Endothelial cell of umbilical vein (primary cell): ENCODE data around the gene YPEL4. TPM values are rescaled to one million over a fixed set of nuclear protein-coding genes. Genes with fewer than 3 reads are reported as not detected.
A peak's percentile ranks its signal among the peaks of the same experiment; 100 is the strongest.

Source experiments
- BruUV-seq: library from RNA; stranded (reverse); fragments of 400-500 nt; replicated peaks from 2 replicates; lab custom pipeline; 2021; lab: Mats Ljungman, UMichigan
- CTCF ChIA-PET: fragments of 300-600, 350-600 bp; sonication (Branson Sonifier 250); formaldehyde crosslinking; loops from one replicate; lab custom pipeline; 2021; ENCODE audit warnings: antibody characterized with exemption, inconsistent platforms; lab: Charles Lee
- POLR2A ChIA-PET: fragments of 300-600, 350-600 bp; sonication (Branson Sonifier 250); formaldehyde crosslinking; loops from one replicate; lab custom pipeline; 2021; ENCODE audit warnings: antibody characterized with exemption, inconsistent platforms; lab: Charles Lee
- DNase-seq: peaks from one replicate; pipeline ENCODE4 v3.0.0-alpha.2; 2011; ENCODE audit warnings: low read depth, low spot score
- FAIRE-seq: peaks from 2 replicates; lab custom pipeline; 2011; peaks lifted over from hg19 to GRCh38; lab: Jason Lieb, UNC
- H2AFZ ChIP-seq: 2 replicates; pipeline ENCODE4 v1.6.0; 2012; ENCODE audit warnings: low read depth, low read length, control low read depth, inconsistent platforms
- H3K27ac ChIP-seq: 2 replicates; pipeline ENCODE4 v1.5.1; 2011; ENCODE audit warnings: low read depth, mild to moderate bottlenecking, control low read depth, low read length, moderate library complexity; ENCODE audit not compliant: insufficient read depth
- H3K27me3 ChIP-seq, 2 experiments: 2 replicates each; pipeline versions ENCODE4 v1.6.0 to v1.6.1; 2011; ENCODE audit warnings: low read length in 2 of 2, mixed read lengths in 1 of 2; ENCODE audit not compliant: control insufficient read depth in 2 of 2, insufficient read depth in 2 of 2
- H3K36me3 ChIP-seq, 2 experiments: 2 replicates in 1 of 2; 3 replicates in 1 of 2; pipeline ENCODE4 v1.5.1; 2011; ENCODE audit warnings: low read length in 2 of 2, mild to moderate bottlenecking in 1 of 2, moderate library complexity in 1 of 2; ENCODE audit not compliant: control insufficient read depth in 2 of 2, insufficient read depth in 2 of 2; ENCODE audit errors: extremely low read depth in 1 of 2
- H3K4me1 ChIP-seq: 3 replicates; pipeline ENCODE4 v1.5.1; 2011; ENCODE audit warnings: mild to moderate bottlenecking, low read length; ENCODE audit not compliant: control insufficient read depth, insufficient read depth; ENCODE audit errors: extremely low read depth
- H3K4me2 ChIP-seq: 2 replicates; pipeline ENCODE4 v1.6.1; 2011; ENCODE audit warnings: low read length, control low read depth, mixed read lengths; ENCODE audit not compliant: insufficient read depth
- H3K4me3 ChIP-seq, 3 experiments: fragments of 200-600 bp in 1 of 3; sonication (generic), shearing (Covaris generic) in 1 of 3; replicated peaks in 1 of 3; 2 replicates each; pipeline ENCODE4 v1.5.1; 2011 to 2016; ENCODE audit warnings: control low read depth in 3 of 3, low read length in 3 of 3, mild to moderate bottlenecking in 2 of 3, inconsistent platforms in 1 of 3, low read depth in 1 of 3, moderate library complexity in 1 of 3; ENCODE audit not compliant: insufficient read depth in 1 of 3
- H3K79me2 ChIP-seq: 2 replicates; pipeline ENCODE4 v1.6.0; 2012; ENCODE audit warnings: low read length, inconsistent platforms; ENCODE audit not compliant: control insufficient read depth, insufficient read depth
- H3K9ac ChIP-seq: replicated peaks from 2 replicates; pipeline ENCODE3; 2011; ENCODE audit warnings: low read length, control low read depth; ENCODE audit not compliant: insufficient read depth; ENCODE audit errors: extremely low read depth
- H3K9me1 ChIP-seq: replicated peaks from 3 replicates; pipeline ENCODE4 v1.6.0; 2011; ENCODE audit warnings: mild to moderate bottlenecking, low read length; ENCODE audit not compliant: control insufficient read depth, insufficient read depth; ENCODE audit errors: extremely low read depth
- H3K9me3 ChIP-seq: replicated peaks from 2 replicates; pipeline ENCODE4 v1.5.1; 2012; ENCODE audit warnings: low read length, inconsistent platforms; ENCODE audit not compliant: control insufficient read depth, insufficient read depth
- H4K20me1 ChIP-seq: replicated peaks from 2 replicates; pipeline ENCODE3; 2011; ENCODE audit warnings: mild to moderate bottlenecking, low read length; ENCODE audit not compliant: control insufficient read depth, insufficient read depth; ENCODE audit errors: extremely low read depth
- EZH2 ChIP-seq: IDR thresholded peaks from 2 replicates; pipeline ENCODE4 v1.6.1; 2012; ENCODE audit warnings: borderline replicate concordance, low read depth, mild to moderate bottlenecking, moderate library complexity, low read length, inconsistent platforms; ENCODE audit not compliant: severe bottlenecking
- FOS ChIP-seq: IDR thresholded peaks from 2 replicates; pipeline ENCODE4 v1.6.1; 2011; ENCODE audit warnings: mild to moderate bottlenecking, low read length, moderate library complexity, borderline replicate concordance; ENCODE audit not compliant: insufficient read depth
- GATA2 ChIP-seq: IDR thresholded peaks from 2 replicates; pipeline ENCODE4 v1.7.0; 2011; ENCODE audit warnings: low read depth, mild to moderate bottlenecking, moderate library complexity, mixed read lengths, low read length; ENCODE audit not compliant: insufficient read length, insufficient read depth
- JUN ChIP-seq: IDR thresholded peaks from 2 replicates; pipeline ENCODE4 v1.6.1; 2011; ENCODE audit warnings: borderline replicate concordance, low read depth; ENCODE audit not compliant: insufficient read length, insufficient read depth
- MYC ChIP-seq: IDR thresholded peaks from one replicate; pipeline ENCODE4 v1.6.1; 2011; ENCODE audit warnings: mild to moderate bottlenecking, low read depth, low read length
- POLR2A ChIP-seq: IDR thresholded peaks from 2 replicates; pipeline ENCODE4 v1.6.1; 2012; ENCODE audit warnings: low read depth, mild to moderate bottlenecking, control low read depth, low read length
- POLR2AphosphoS5 ChIP-seq: IDR thresholded peaks from 2 replicates; pipeline ENCODE4 v1.6.1; 2012; ENCODE audit warnings: low read depth, mild to moderate bottlenecking, control low read depth, low read length, moderate library complexity; ENCODE audit not compliant: insufficient read depth
- dilution Hi-C: fragments of 300-500 bp; cut with MboI; formaldehyde crosslinking; loops from one replicate; pipeline ENCODE4 v1.15.0; 2019; ENCODE audit warnings: low sequenced_read_pairs; ENCODE audit not compliant: extremely low pct_ligation_motif_present
- intact Hi-C: fragments of 100-400 bp; cut with micrococcal nuclease; formaldehyde crosslinking; loops from one replicate; pipeline ENCODE4 v1.10.0; 2022
- polyA plus RNA-seq, 4 experiments: library from polyadenylated mRNA; depleted of rRNA in 3 of 4; stranded (reverse) in 3 of 4; unstranded in 1 of 4; fragments of >200 nt; gene quantifications; 2 replicates each; pipeline versions ENCODE4 v1.2.1 to v1.2.3, GENCODE V29; 2011 to 2012; ENCODE audit warnings: missing spikeins in 1 of 4
- total RNA-seq: library from RNA; stranded (reverse); gene quantifications from 2 replicates; pipeline ENCODE4 v1.2.3, GENCODE V29; 2021
- TF ChIP-seq, protein P1 (sequence below): IDR thresholded peaks from 2 replicates; pipeline ENCODE4 v1.6.1; 2011; ENCODE audit not compliant: insufficient read depth, insufficient read length
- TF ChIP-seq, protein P2 (sequence below), 2 donors: IDR thresholded peaks; 1 replicate in 1 of 2; 2 replicates in 1 of 2; pipeline ENCODE4 v1.5.1; 2011; ENCODE audit warnings: low read length in 2 of 2, mild to moderate bottlenecking in 2 of 2, moderate library complexity in 2 of 2, control low read depth in 1 of 2, inconsistent platforms in 1 of 2, low read depth in 1 of 2; ENCODE audit not compliant: insufficient read depth in 1 of 2; ENCODE audit errors: extremely low read depth in 1 of 2

The YPEL4 gene
- total and polyA plus RNA-seq, 2 donors (not counting 3 experiments of a cell fraction or from before 2014, with no cell fraction given) = 0.03 to 0.24 TPM

DNA sequence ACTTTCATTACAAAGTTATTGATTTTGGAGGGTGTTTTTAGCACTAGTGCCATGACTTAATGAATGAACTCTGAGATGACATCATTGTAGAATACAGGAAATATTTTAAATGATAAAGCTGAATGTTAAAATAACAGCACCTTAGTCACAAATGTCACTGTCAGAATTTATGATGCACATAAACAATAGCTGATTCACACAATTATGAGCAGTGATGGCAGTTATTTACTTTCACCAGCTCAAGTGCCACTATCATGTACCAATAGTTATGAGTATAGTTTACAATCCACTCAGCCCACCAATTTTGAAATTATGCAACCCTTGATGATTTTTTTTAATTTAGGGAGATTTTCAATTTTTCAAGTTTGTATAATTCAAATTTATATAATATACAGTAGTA, 29.2 kb downstream of the YPEL4 start:
- Histone ChIP-seq H3K36me3 (no peaks in the 10 kb centered on the region), H3K27ac (no peak overlapping the region), H3K4me1 (no peaks in the 10 kb centered on the region), H3K4me2 (no peak overlapping the region), H3K9me1 (no peaks in the 10 kb centered on the region), H3K4me3 (no peak overlapping the region), H3K27me3 (no peaks in the 10 kb centered on the region), H3K9me3 (no peaks in the 10 kb centered on the region), H2AFZ (no peak overlapping the region), H4K20me1 (no peaks in the 10 kb centered on the region), H3K9ac (no peak overlapping the region), H3K79me2 (no peaks in the 10 kb centered on the region)
- BruUV-seq = no TSS peak
- no peak for FAIRE-seq
- dilution Hi-C loops = no loop called here
- intact Hi-C loops = no loop called here
- no peak for TF ChIP-seq GATA2
- TF ChIP-seq JUN = peak; percentile 3
- ChIA-PET POLR2A (no interaction called here), CTCF (no interaction called here)
- DNase-seq = no peak

DNA sequence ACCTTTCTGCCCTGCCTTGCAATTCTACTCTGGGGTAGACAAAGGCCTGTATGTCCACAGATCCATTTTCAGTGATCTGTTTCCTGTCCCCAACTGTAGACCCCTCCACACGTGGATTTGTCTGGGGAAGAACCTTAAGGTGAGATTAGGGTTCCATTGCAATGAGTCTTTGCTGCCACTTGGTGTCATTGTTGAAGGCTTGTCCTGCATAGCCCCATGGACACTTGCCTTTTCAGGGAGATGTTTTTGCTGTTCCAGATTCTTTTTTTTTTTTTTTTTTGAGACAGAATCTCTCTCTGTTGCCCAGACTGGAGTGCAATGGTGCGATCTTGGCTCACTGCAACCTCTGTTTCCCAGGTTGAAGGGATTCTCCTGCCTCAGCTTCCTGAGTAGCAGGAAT, 30.4 kb downstream of the YPEL4 start:
- no peaks in the 10 kb centered on the region for H3K9me3 ChIP-seq
- H2AFZ ChIP-seq = no peak overlapping the region
- no peaks in the 10 kb centered on the region for H3K79me2 ChIP-seq
- H3K4me3 ChIP-seq = no peak overlapping the region
- H3K27ac ChIP-seq = no peak overlapping the region
- TF ChIP-seq FOS = no peak
- TF ChIP-seq, protein P1, sequence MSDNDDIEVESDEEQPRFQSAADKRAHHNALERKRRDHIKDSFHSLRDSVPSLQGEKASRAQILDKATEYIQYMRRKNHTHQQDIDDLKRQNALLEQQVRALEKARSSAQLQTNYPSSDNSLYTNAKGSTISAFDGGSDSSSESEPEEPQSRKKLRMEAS = no peak
- TF ChIP-seq MYC = no peak
- no peak for TF ChIP-seq EZH2
- TF ChIP-seq POLR2AphosphoS5 = no peak
- no peak for TF ChIP-seq JUN
- TF ChIP-seq GATA2 = no peak
- TF ChIP-seq, protein P2, sequence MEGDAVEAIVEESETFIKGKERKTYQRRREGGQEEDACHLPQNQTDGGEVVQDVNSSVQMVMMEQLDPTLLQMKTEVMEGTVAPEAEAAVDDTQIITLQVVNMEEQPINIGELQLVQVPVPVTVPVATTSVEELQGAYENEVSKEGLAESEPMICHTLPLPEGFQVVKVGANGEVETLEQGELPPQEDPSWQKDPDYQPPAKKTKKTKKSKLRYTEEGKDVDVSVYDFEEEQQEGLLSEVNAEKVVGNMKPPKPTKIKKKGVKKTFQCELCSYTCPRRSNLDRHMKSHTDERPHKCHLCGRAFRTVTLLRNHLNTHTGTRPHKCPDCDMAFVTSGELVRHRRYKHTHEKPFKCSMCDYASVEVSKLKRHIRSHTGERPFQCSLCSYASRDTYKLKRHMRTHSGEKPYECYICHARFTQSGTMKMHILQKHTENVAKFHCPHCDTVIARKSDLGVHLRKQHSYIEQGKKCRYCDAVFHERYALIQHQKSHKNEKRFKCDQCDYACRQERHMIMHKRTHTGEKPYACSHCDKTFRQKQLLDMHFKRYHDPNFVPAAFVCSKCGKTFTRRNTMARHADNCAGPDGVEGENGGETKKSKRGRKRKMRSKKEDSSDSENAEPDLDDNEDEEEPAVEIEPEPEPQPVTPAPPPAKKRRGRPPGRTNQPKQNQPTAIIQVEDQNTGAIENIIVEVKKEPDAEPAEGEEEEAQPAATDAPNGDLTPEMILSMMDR (IDR thresholded peaks at IDR 0.05; ENCODE audit: extremely low read depth in 1 of 2, insufficient read depth in 1 of 2, low read depth in 1 of 2, low read length in 2 of 2) = no peak
- no peak for TF ChIP-seq POLR2A
- H3K36me3 ChIP-seq = no peaks in the 10 kb centered on the region
- H3K4me2 ChIP-seq = no peak overlapping the region
- no peak overlapping the region for H3K9ac ChIP-seq
- DNase-seq = no peak
- no peak for FAIRE-seq
- H3K9me1 ChIP-seq = no peaks in the 10 kb centered on the region
- BruUV-seq = no TSS peak
- H3K4me1 ChIP-seq = no peaks in the 10 kb centered on the region
- no peaks in the 10 kb centered on the region for H4K20me1 ChIP-seq
- dilution Hi-C loops = no loop called here
- intact Hi-C loops = no loop called here
- POLR2A ChIA-PET = no interaction called here
- CTCF ChIA-PET = no interaction called here
- no peaks in the 10 kb centered on the region for H3K27me3 ChIP-seq
